ENCODE results near the gene BIRC2. TPM values are rescaled to one million over a fixed set of nuclear protein-coding genes. Genes with fewer than 3 reads are reported as not detected.

Gene BIRC2
- total and polyA plus RNA-seq, 3 donors from 2014 or later = 41.3 to 73.1 (median 62.7) TPM

- WGBS, 2 donors = 80% methylated on average over 11 to 12 of the region's 12 CpGs
- Histone ChIP-seq H3K36me3 (ENCODE audit: low read depth, missing control alignments) (no peaks in the 10 kb centered on the region), H3K27ac (no peak overlapping the region), H3K27me3 (no peaks in the 10 kb centered on the region), H3K4me1 (no peaks in the 10 kb centered on the region), H3K9me3 (no peaks in the 10 kb centered on the region), H3K4me3 (no peak overlapping the region)
- TF ChIP-seq CTCF (IDR thresholded peaks at IDR 0.05) = peak; percentile 56 to 75 (median 66)
- TF ChIP-seq POLR2A (IDR thresholded peaks at IDR 0.05) = no peak
- intact Hi-C loops (cut with DNase I; ENCODE audit: low total_unique reads) = no loop called here
- peak; percentile 77 for DNase-seq
Measured at GRCh38 chr11:102390667-102391465, 43.9 kb downstream of the BIRC2 start.

GRCh38 chr11:102391549-102392237 is 44.7 kb downstream of the BIRC2 start:
- H3K27me3 ChIP-seq = no peaks in the 10 kb centered on the region

GRCh38 chr11:102393272-102393730 is 46.3 kb downstream of the BIRC2 start:
- DNase-seq = no peak
- Histone ChIP-seq H3K4me1 (no peaks in the 10 kb centered on the region), H3K9me3 (no peaks in the 10 kb centered on the region), H3K4me3 (no peak overlapping the region), H3K27ac (no peak overlapping the region), H3K36me3 (ENCODE audit: low read depth, missing control alignments) (no peaks in the 10 kb centered on the region), H3K27me3 (no peaks in the 10 kb centered on the region)
- WGBS, 2 donors = 88 to 100% methylated on average over 1 to 2 of the region's 2 CpGs
- TF ChIP-seq POLR2A (IDR thresholded peaks at IDR 0.05) = no peak
- TF ChIP-seq CTCF (IDR thresholded peaks at IDR 0.05) = no peak
- intact Hi-C loops (cut with DNase I; ENCODE audit: low total_unique reads) = no loop called here

More at GRCh38 chr11:102391549-102392237, 44.7 kb downstream of the BIRC2 start:
- Histone ChIP-seq H3K4me3 (no peak overlapping the region), H3K4me1 (no peaks in the 10 kb centered on the region), H3K36me3 (ENCODE audit: low read depth, missing control alignments) (no peaks in the 10 kb centered on the region), H3K9me3 (no peaks in the 10 kb centered on the region), H3K27ac (no peak overlapping the region)
- TF ChIP-seq CTCF (IDR thresholded peaks at IDR 0.05) (no peak), POLR2A (IDR thresholded peaks at IDR 0.05) (no peak)
- intact Hi-C loops (cut with DNase I; ENCODE audit: low total_unique reads) = no loop called here
- WGBS, 2 donors = 83 to 91% methylated on average over 3 to 4 of the region's 4 CpGs
- DNase-seq = no peak

GRCh38 chr11:102395720-102396393 is 48.8 kb downstream of the BIRC2 start:
- TF ChIP-seq CTCF (IDR thresholded peaks at IDR 0.05) = no peak
- TF ChIP-seq POLR2A (IDR thresholded peaks at IDR 0.05) = no peak
- Histone ChIP-seq H3K4me3 (no peak overlapping the region), H3K27me3 (no peaks in the 10 kb centered on the region), H3K27ac (no peak overlapping the region), H3K36me3 (ENCODE audit: low read depth, missing control alignments) (no peaks in the 10 kb centered on the region), H3K4me1 (no peaks in the 10 kb centered on the region), H3K9me3 (no peaks in the 10 kb centered on the region)
- no peak for DNase-seq
- intact Hi-C loops (cut with DNase I; ENCODE audit: low total_unique reads) = no loop called here
- 84% methylated on average over 6 of the region's 6 CpGs for WGBS, 2 donors

All from testis (tissue), 3 donors.